GM21786 (cell line): ENCODE data around the gene IDH2.
A peak's percentile ranks its signal among the peaks of the same experiment; 100 is the strongest.
"Not testable (repeated sequence)": the region's sequence is repeated elsewhere in the genome, so short reads cannot be mapped to it uniquely, and the experiment has no call there.

Experiments
- ATAC-seq: cut with Tn5 transposase; IDR thresholded peaks from one replicate; pipeline ENCODE4 v1.9.1; 2021; ENCODE audit not compliant: unreplicated experiment

IDH2 gene

GRCh38 chr15:90115783-90116182 is 13.5 kb upstream of the IDH2 start:
- ATAC-seq = no peak

DNA sequence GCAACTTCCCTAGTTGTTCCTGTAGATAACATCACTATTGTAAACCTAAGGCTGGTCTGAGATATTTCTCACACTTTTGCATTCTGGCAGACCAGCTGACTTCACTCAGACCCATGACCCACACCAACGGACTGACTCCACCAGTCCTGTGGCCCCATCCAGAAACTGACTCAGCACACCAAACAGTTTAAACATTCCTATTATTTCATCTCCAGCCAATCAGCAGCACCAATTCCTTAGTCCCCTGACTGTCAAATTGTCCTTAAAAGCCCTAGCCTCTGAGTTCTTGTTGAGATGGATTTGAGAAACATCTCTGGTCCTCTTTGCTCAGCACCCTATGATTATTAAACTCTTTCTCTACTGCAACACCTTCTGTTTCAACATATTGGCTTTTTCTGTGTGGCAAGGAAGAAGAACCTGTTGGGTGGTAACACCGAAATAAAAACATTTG is 12.2 kb upstream of the IDH2 start:
- ATAC-seq = no peak

DNA sequence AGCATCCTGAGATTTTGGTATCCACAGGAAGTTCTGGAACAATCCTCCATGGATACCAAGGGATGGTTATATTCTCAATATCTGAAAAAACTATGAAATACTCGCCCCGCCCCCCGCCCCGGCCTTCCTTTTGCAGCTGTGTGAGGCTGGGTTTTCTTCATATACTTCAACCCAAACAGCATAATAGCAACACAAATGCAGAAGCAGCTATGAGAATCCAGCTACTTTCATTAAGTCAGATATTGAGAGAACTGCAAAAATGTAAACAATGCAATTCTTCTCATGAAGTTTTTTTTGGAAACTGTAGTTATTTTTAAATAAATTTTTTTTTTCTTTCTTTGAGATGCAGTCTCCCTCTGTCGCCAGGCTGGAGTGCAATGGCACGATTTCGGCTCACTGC is 10.9 kb upstream of the IDH2 start:
- no peak for ATAC-seq

- not testable (repeated sequence) for ATAC-seq
Measured at GRCh38 chr15:90109163-90109751, 7.0 kb upstream of the IDH2 start.

DNA sequence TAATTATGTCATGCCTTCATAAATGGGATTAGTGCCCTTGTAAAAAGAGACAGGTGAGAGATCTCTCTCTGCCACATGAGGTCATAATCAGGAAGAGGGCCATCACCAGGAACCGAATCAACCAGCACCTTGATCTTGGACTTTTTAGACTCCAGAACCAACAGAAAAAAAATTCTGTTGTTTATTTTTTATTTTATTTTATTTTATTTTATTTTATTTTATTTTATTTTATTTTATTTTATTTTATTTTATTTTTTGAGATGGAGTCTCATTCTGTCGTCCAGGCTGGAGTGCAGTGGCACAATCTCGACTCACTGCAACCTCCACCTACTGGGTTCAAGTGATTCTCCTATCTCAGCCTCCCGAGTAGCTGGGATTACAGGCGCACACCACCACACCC is 5.8 kb upstream of the IDH2 start:
- not testable (repeated sequence) for ATAC-seq

DNA sequence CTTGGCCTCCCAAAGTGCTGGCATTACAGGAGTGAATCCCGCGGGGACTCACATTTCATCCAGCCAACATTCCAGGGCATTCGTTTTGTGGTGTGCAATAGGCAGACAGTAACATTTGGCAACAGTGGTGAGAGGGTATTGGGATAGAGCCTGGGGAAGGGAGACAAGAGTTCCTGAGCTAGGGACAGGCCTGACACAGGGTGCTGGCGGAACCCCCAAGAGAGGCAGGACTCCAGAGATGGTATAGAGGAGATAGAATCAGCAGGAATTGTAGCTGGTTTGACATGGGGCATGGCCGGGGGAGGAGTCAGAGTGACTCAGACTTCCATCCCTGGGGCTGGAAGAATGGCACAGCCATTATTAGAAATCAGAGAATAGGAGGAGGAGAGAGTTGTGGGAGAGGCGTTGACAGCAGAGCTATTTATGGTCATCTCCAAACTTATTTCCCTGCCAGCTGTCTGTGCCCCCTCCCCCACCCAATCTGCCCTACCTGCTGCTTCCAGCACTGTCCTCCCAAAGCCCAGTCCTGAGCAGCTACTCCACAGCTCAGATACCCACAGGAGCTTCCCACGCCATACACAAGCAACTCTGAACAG is 4.4 kb upstream of the IDH2 start:
- ATAC-seq = no peak

DNA sequence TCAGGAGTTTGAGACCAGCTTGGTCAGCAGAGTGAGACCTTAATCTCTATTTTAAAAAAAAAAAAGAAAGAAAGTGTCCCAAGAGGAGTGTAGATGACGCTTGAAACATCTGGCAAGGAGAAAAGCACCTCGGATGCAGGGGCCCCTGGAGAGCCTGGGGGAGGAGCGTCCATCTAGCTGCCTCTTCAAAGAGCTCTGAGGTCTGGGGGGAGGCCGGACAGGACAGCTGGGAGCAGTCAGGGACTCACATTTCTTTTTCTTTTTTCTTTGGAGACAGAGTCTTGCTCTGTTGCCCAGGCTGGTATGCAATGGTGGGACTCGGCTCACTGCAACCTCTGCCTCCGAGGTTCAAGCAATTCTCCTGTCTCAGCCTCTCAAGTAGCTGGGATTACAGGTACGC is 3.3 kb upstream of the IDH2 start:
- no peak for ATAC-seq

DNA sequence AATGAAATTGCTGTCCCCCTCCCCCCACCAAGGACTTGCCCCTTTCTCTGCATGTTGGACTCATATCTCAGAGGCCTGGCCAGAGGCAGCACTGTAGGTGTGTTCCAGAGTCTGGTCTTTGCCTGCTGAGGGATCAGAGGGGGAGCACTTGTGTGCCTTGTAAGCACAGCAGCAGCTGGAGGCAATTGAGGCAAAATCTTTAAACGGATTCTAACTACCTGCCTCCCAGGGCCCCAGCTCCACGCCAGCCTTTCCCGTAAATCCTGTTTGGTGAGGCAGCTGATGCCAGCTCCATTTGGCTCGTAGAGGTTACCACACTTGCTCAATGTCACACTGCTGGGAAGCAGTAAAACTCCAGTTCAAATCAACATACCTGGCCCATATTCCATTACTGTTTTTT is 2.3 kb upstream of the IDH2 start:
- no peak for ATAC-seq

GRCh38 chr15:90103701-90104329 is 1.5 kb upstream of the IDH2 start:
- ATAC-seq = no peak

GRCh38 chr15:90101130-90101968 is 919 bp downstream of the IDH2 start:
- ATAC-seq = peak; percentile 5

GRCh38 chr15:90099868-90100831 is 2.1 kb downstream of the IDH2 start:
- no peak for ATAC-seq

DNA sequence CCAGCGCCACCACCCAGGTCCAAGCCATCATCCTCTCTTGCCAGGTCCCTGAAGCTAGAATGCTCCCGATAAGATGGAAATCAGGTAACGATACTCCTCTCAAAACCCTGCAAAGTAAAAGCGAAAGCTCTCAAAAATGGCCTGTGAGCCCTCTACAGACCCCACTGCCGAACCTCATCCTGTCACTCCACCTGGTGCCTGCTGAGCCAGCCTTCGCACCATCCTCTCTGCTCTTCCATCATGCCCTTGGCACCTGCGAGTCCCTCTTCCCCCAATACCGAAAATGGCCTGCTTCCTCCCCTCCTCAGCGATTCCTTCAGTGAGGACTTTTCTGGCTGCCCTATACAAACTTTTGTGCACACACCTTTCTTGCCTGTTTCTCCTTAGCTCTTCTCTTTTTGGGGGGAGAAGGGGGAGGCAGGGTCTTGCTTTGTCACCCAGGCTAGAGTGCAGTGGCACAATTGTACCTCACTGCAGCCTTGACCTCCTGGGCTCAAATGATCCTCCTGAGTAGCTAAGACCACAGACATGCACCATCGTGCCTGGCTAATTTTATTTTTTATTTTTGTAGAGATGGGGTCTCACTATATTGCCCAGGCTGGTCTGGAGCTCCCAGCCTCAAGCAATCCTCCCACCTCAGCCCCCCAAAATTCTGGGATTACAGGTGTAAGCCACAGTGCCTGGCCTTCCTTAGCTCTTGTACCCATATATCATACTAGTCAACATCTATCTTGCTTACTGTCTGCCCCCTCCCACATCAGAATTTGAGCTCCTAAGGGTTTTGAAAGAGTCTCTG is 3.0 kb downstream of the IDH2 start:
- ATAC-seq = no peak

DNA sequence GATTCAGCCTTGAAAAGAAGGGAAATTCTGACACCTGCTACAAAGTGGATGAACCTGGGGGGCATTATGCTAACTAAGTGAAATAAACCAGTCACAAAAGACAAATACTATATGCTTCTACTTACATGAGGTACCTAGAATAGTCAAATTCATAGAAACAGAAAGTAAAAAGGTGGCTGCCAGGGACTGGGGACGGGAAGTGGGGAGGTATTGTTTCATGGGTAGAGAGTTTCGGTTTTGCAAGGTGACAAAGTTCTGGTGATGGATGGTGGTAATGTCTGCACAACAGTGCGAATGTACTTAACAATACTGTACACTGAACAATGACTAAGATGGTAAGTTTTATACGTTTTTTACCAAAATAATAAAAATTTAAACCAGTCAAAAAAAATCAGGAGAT is 4.8 kb downstream of the IDH2 start:
- peak; percentile 53 for ATAC-seq

DNA sequence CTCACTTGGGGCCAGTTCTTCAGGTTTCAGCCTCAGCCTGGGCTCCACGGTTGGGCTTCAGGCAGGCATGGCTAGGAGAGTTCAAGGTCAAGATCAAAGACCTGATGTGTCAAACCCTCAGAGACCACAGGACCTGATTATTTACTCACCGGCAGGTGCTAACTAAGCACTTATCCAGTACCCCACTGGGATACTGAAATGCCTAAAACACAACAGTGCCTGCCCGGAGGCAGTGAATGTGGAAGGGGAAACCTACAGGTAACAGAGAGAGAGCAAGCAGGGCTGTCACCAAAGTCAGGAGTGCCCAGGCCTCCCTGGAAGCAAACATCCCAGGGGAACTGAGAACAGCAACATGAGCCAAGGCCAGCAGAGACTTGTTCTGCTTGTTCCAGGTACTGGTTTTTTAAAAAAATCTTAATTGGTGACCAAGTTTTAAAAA is 6.7 kb downstream of the IDH2 start:
- ATAC-seq = no peak

GRCh38 chr15:90091156-90091931 is 10.9 kb downstream of the IDH2 start:
- no peak for ATAC-seq

GRCh38 chr15:90090226-90090848 is 11.9 kb downstream of the IDH2 start:
- no peak for ATAC-seq

DNA sequence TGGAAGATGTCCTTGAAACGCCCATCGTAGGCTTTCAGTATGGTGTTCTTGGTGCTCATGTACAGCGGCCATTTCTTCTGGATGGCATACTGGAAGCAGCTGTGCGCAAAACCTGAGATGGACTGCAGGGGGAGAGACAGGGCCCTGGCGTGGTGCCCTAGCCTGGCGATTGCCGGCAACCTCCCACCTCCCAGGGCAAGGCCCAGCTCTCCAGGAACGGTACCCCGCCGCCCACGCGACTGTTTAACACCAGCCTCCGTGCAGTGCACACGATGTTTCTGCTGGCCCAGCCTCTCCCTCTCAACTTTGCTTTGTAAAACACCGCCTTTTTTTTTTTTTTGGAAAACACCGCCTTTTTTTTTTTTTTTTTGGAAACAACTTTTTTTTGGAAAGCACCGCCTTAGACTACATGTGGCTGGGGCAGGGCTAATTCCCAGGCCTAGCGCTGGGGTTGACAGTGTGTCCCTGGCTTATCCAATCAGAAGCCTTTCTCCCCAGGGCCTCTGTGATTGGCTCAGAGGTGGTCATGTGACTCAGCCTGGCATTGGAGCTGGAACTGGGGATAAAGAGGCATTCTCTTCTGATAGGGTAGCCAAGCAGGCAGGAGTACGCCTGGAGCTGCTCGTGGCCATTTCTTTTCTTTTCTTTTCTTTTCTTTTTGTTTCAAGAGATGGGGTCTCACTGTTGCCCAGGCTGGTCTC is 14.7 kb downstream of the IDH2 start:
- no peak for ATAC-seq

- no peak for ATAC-seq
Measured at GRCh38 chr15:90086868-90087268, 15.4 kb downstream of the IDH2 start.
